Keratinocyte (primary cell): ENCODE data around the gene AFDN. TPM values are rescaled to one million over a fixed set of nuclear protein-coding genes. Genes with fewer than 3 reads are reported as not detected.

ENCODE experiments used
- DNase-seq: peaks from one replicate; pipeline ENCODE4 v3.0.0-alpha.2; 2011; ENCODE audit warnings: low read depth, missing footprints, low spot score
- FAIRE-seq: peaks from 2 replicates; lab custom pipeline; 2011; peaks lifted over from hg19 to GRCh38; lab: Jason Lieb, UNC
- H2AFZ ChIP-seq: 2 replicates; pipeline ENCODE4 v1.6.0; 2012; ENCODE audit warnings: low read length, control low read depth, inconsistent platforms; ENCODE audit not compliant: control insufficient read depth
- H3K27ac ChIP-seq: 2 replicates; pipeline ENCODE4 v1.5.1; 2011; ENCODE audit warnings: low read length; ENCODE audit not compliant: control insufficient read depth, insufficient read depth
- H3K27me3 ChIP-seq: 3 replicates; pipeline ENCODE4 v1.6.0; 2011; ENCODE audit warnings: low read length; ENCODE audit not compliant: control insufficient read depth, insufficient read depth; ENCODE audit errors: extremely low read depth
- H3K36me3 ChIP-seq, 2 experiments: 2 replicates in 1 of 2; 3 replicates in 1 of 2; pipeline ENCODE4 v1.5.1; 2011; ENCODE audit warnings: low read length in 2 of 2, mild to moderate bottlenecking in 1 of 2; ENCODE audit not compliant: control insufficient read depth in 2 of 2, insufficient read depth in 2 of 2; ENCODE audit errors: extremely low read depth in 1 of 2
- H3K4me1 ChIP-seq: 3 replicates; pipeline ENCODE4 v1.5.1; 2011; ENCODE audit warnings: low read length; ENCODE audit not compliant: control insufficient read depth, insufficient read depth; ENCODE audit errors: extremely low read depth
- H3K4me2 ChIP-seq: 3 replicates; pipeline ENCODE4 v1.6.0; 2011; ENCODE audit warnings: low read depth, low read length; ENCODE audit not compliant: control insufficient read depth, insufficient read depth; ENCODE audit errors: extremely low read depth
- H3K4me3 ChIP-seq, 3 experiments: fragments of 200-600 bp in 1 of 3; sonication (generic) in 1 of 3; 2 replicates in 2 of 3; 3 replicates in 1 of 3; pipeline ENCODE4 v1.5.1; 2011 to 2016; ENCODE audit warnings: low read length in 3 of 3, mild to moderate bottlenecking in 3 of 3, control low read depth in 2 of 3, inconsistent platforms in 1 of 3, low read depth in 1 of 3, mixed read lengths in 1 of 3, mixed run types in 1 of 3, moderate library complexity in 1 of 3; ENCODE audit not compliant: control insufficient read depth in 2 of 3, insufficient read depth in 2 of 3; ENCODE audit errors: extremely low read depth in 1 of 3
- H3K79me2 ChIP-seq: 2 replicates; pipeline ENCODE4 v1.6.0; 2012; ENCODE audit warnings: low read length; ENCODE audit not compliant: control insufficient read depth, insufficient read depth
- H3K9ac ChIP-seq: 3 replicates; pipeline ENCODE4 v1.6.0; 2011; ENCODE audit warnings: low read length; ENCODE audit not compliant: control insufficient read depth, insufficient read depth; ENCODE audit errors: extremely low read depth
- H3K9me1 ChIP-seq: 3 replicates; pipeline ENCODE4 v1.6.0; 2011; ENCODE audit warnings: low read length; ENCODE audit not compliant: control insufficient read depth, insufficient read depth; ENCODE audit errors: extremely low read depth
- H3K9me3 ChIP-seq: 2 replicates; pipeline ENCODE4 v1.5.1; 2012; ENCODE audit warnings: low read depth, low read length; ENCODE audit not compliant: control insufficient read depth
- H4K20me1 ChIP-seq: 3 replicates; pipeline ENCODE4 v1.6.0; 2011; ENCODE audit warnings: low read length; ENCODE audit not compliant: control insufficient read depth, insufficient read depth; ENCODE audit errors: extremely low read depth
- CTCF ChIP-seq, 3 experiments: IDR thresholded peaks in 1 of 3; conservative IDR thresholded peaks in 1 of 3; optimal IDR thresholded peaks in 1 of 3; 2 replicates in 2 of 3; 3 replicates in 1 of 3; pipeline versions ENCODE3 to v1.5.1; 2011; ENCODE audit warnings: low read length in 3 of 3, mild to moderate bottlenecking in 3 of 3, moderate library complexity in 2 of 3, control low read depth in 1 of 3, inconsistent platforms in 1 of 3; ENCODE audit not compliant: insufficient read depth in 2 of 3; ENCODE audit errors: extremely low read depth in 1 of 3
- EZH2 ChIP-seq: IDR thresholded peaks from one replicate; pipeline ENCODE4 v1.6.1; 2012; ENCODE audit warnings: inconsistent platforms, mild to moderate bottlenecking, low read length, moderate library complexity
- dilution Hi-C: fragments of 300-500 bp; cut with MboI; formaldehyde crosslinking; loops from one replicate; pipeline ENCODE4 v1.7.0; 2020; ENCODE audit warnings: low sequenced_read_pairs; ENCODE audit not compliant: extremely low pct_ligation_motif_present
- polyA plus RNA-seq, 5 experiments: library from polyadenylated mRNA; depleted of rRNA in 3 of 5; stranded (reverse) in 3 of 5; stranded (forward) in 1 of 5; unstranded in 1 of 5; fragments of >200 nt; gene quantifications; 1 replicate in 1 of 5; 2 replicates in 3 of 5; 3 replicates in 1 of 5; pipeline versions ENCODE4 v1.2.1 to v1.2.3, GENCODE V29; 2011 to 2012; ENCODE audit warnings: missing spikeins in 2 of 5, low read depth in 1 of 5, low replicate concordance in 1 of 5

The AFDN gene
- polyA plus RNA-seq, 1 donor (not counting 4 experiments of a cell fraction or from before 2014, with no cell fraction given), result 46.5 TPM

GRCh38 chr6:167988154-167988495 lies 161.4 kb downstream of the AFDN start:
- Histone ChIP-seq H2AFZ (no peak overlapping the region), H3K9me3 (peaks cover 5% of the 10 kb centered on the region), H3K9ac (no peak overlapping the region), H3K4me3 (no peak overlapping the region), H3K27ac (no peak overlapping the region), H3K79me2 (no peaks in the 10 kb centered on the region), H3K27me3 (peaks cover 1% of the 10 kb centered on the region), H4K20me1 (no peaks in the 10 kb centered on the region), H3K36me3 (no peaks in the 10 kb centered on the region), H3K4me2 (no peak overlapping the region), H3K4me1 (no peaks in the 10 kb centered on the region), H3K9me1 (no peaks in the 10 kb centered on the region)
- dilution Hi-C loops, result no loop called here
- DNase-seq (no peak), FAIRE-seq (no peak)
- TF ChIP-seq CTCF (optimal IDR thresholded peaks at IDR 0.05 in 1 of 3, IDR thresholded peaks at IDR 0.05 in 1 of 3, conservative IDR thresholded peaks at IDR 0.05 in 1 of 3; ENCODE audit: extremely low read depth in 1 of 3, insufficient read depth in 2 of 3, low read length in 3 of 3) (no peak), EZH2 (no peak)

- no peak overlapping the region for H3K4me2 ChIP-seq
- H3K9me1 ChIP-seq, result no peaks in the 10 kb centered on the region
- no peaks in the 10 kb centered on the region for H3K79me2 ChIP-seq
- no peak overlapping the region for H3K9ac ChIP-seq
- FAIRE-seq (no peak), DNase-seq (no peak)
- H4K20me1 ChIP-seq, result no peaks in the 10 kb centered on the region
- H3K4me3 ChIP-seq, result no peak overlapping the region
- H3K27ac ChIP-seq, result no peak overlapping the region
- no peak for TF ChIP-seq EZH2
- TF ChIP-seq CTCF (optimal IDR thresholded peaks at IDR 0.05 in 1 of 3, IDR thresholded peaks at IDR 0.05 in 1 of 3, conservative IDR thresholded peaks at IDR 0.05 in 1 of 3; ENCODE audit: extremely low read depth in 1 of 3, insufficient read depth in 2 of 3, low read length in 3 of 3), result no peak
- no peak overlapping the region for H2AFZ ChIP-seq
- no peaks in the 10 kb centered on the region for H3K4me1 ChIP-seq
- H3K36me3 ChIP-seq, result no peaks in the 10 kb centered on the region
- H3K9me3 ChIP-seq, result peaks cover 5% of the 10 kb centered on the region
- peaks cover 7% of the 10 kb centered on the region for H3K27me3 ChIP-seq
- dilution Hi-C loops, result no loop called here
Measured at GRCh38 chr6:167988945-167989841, 162.5 kb downstream of the AFDN start.
